ENCODE results near the gene PJA1. TPM values are rescaled to one million over a fixed set of nuclear protein-coding genes. Genes with fewer than 3 reads are reported as not detected.

PJA1 gene
- total RNA-seq (10 to 100 TPM; 20.7 to 28.7 TPM), polyA plus RNA-seq (ENCODE audit: insufficient read length in 6 of 6) (100 to 1,000 TPM in 2 of 6 donors, 10 to 100 TPM in 4; 89.0 to 111 (median 95.1) TPM)
- long read RNA-seq, donor 1, transcript PJA1-203 (1 exons, 2,692 nt), result major isoform, 72 of 116 reads
- long read RNA-seq, donor 1, transcript PJA1-202 (2 exons, 2,672 nt), result minor isoform, 32 of 116 reads
- long read RNA-seq, donor 1, transcript PJA1-201 (2 exons, 2,755 nt), result minor isoform, 7 of 116 reads
- long read RNA-seq, donor 1, partial matches to known transcripts, result 0 of 116 reads
- long read RNA-seq, donor 1, other reads (novel, unspliced or antisense), result 0 of 116 reads
- long read RNA-seq, donor 2, transcript PJA1-203 (1 exons, 2,692 nt), result major isoform, 40 of 69 reads
- long read RNA-seq, donor 2, transcript PJA1-202 (2 exons, 2,672 nt), result minor isoform, 22 of 69 reads
- long read RNA-seq, donor 2, partial matches to known transcripts, result 0 of 69 reads
- long read RNA-seq, donor 2, other reads (novel, unspliced or antisense), result 0 of 69 reads
- long read RNA-seq, donor 3, transcript PJA1-203 (1 exons, 2,692 nt), result minor isoform, 10 of 27 reads
- long read RNA-seq, donor 3, transcript PJA1-202 (2 exons, 2,672 nt), result major isoform, 13 of 27 reads
- long read RNA-seq, donor 3, partial matches to known transcripts, result 0 of 27 reads
- long read RNA-seq, donor 3, other reads (novel, unspliced or antisense), result 0 of 27 reads
- long read RNA-seq, donor 4, transcript PJA1-202 (2 exons, 2,672 nt), result major isoform, 6 of 9 reads
- long read RNA-seq, donor 4, partial matches to known transcripts, result 0 of 9 reads
- long read RNA-seq, donor 4, other reads (novel, unspliced or antisense), result 1 of 9 reads
- long read RNA-seq, donor 5, transcript PJA1-202 (2 exons, 2,672 nt), result minor isoform, 23 of 72 reads
- long read RNA-seq, donor 5, transcript PJA1-203 (1 exons, 2,692 nt), result major isoform, 44 of 72 reads
- long read RNA-seq, donor 5, partial matches to known transcripts, result 0 of 72 reads
- long read RNA-seq, donor 5, other reads (novel, unspliced or antisense), result 0 of 72 reads
- long read RNA-seq, donor 6, transcript PJA1-202 (2 exons, 2,672 nt), result major isoform, 30 of 60 reads
- long read RNA-seq, donor 6, transcript PJA1-203 (1 exons, 2,692 nt), result minor isoform, 23 of 60 reads
- long read RNA-seq, donor 6, transcript PJA1-206 (2 exons, 887 nt), result minor isoform, 5 of 60 reads
- long read RNA-seq, donor 6, partial matches to known transcripts, result 0 of 60 reads
- long read RNA-seq, donor 6, other reads (novel, unspliced or antisense), result 0 of 60 reads
- long read RNA-seq, donor 7, transcript PJA1-202 (2 exons, 2,672 nt), result minor isoform, 19 of 46 reads
- long read RNA-seq, donor 7, transcript PJA1-203 (1 exons, 2,692 nt), result major isoform, 22 of 46 reads
- long read RNA-seq, donor 7, partial matches to known transcripts, result 0 of 46 reads
- long read RNA-seq, donor 7, other reads (novel, unspliced or antisense), result 0 of 46 reads
- long read RNA-seq, donor 8, transcript PJA1-203 (1 exons, 2,692 nt), result major isoform, 35 of 62 reads
- long read RNA-seq, donor 8, transcript PJA1-202 (2 exons, 2,672 nt), result minor isoform, 22 of 62 reads
- long read RNA-seq, donor 8, partial matches to known transcripts, result 0 of 62 reads
- long read RNA-seq, donor 8, other reads (novel, unspliced or antisense), result 0 of 62 reads
- long read RNA-seq, donor 9, result 0 reads
- long read RNA-seq, donor 10, transcript PJA1-202 (2 exons, 2,672 nt), result major isoform, 8 of 9 reads
- long read RNA-seq, donor 10, partial matches to known transcripts, result 0 of 9 reads
- long read RNA-seq, donor 10, other reads (novel, unspliced or antisense), result 0 of 9 reads
- long read RNA-seq, donor 11, transcript PJA1-202 (2 exons, 2,672 nt), result minor isoform, 25 of 122 reads
- long read RNA-seq, donor 11, transcript PJA1-203 (1 exons, 2,692 nt), result major isoform, 86 of 122 reads
- long read RNA-seq, donor 11, transcript PJA1-206 (2 exons, 887 nt), result minor isoform, 7 of 122 reads
- long read RNA-seq, donor 11, partial matches to known transcripts, result 0 of 122 reads
- long read RNA-seq, donor 11, other reads (novel, unspliced or antisense), result 0 of 122 reads
- long read RNA-seq, donor 12, transcript PJA1-202 (2 exons, 2,672 nt), result minor isoform, 21 of 64 reads
- long read RNA-seq, donor 12, transcript PJA1-203 (1 exons, 2,692 nt), result major isoform, 38 of 64 reads
- long read RNA-seq, donor 12, partial matches to known transcripts, result 0 of 64 reads
- long read RNA-seq, donor 12, other reads (novel, unspliced or antisense), result 0 of 64 reads

DNA sequence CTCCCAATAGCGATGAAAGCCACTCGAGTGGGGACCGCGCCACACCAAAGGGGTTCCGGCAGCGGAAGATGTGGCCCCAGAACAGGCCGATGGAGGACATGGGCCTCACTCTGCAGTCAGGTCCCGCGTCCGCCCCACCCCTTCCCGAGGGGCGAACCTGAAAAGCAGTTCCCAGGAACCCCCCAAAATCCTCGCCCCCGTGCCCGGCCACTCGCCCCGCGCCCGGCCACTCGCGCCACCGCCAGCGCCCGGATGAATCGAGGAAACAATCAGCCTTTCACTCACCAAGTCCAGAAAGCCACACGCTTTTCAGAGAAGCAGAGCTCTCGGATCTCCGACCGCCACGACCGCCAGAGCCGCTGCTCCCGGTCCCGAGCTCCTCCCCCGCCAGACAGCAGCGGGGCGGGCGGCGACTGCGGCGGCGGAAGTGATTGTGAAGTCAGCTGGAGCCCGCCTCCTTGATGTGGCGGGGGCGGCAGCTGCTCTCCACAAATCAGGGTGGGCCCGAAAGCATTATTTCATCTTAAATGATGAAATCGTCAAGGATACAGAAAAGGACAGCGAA is at the start of gene PJA1:
PJA1 (minus strand) TSS at position 367 of the 565 bp plus-strand sequence. CDS start 2,380 bp downstream, outside the sequence.
- Histone ChIP-seq H3K4me3 (peak within 1 kb of the TSS; percentile 43 to 62), H3K27me3 (no peaks in the 10 kb centered on the region), H3K4me1 (no peaks in the 10 kb centered on the region), H3K9me3 (no peaks in the 10 kb centered on the region), H3K27ac (peak within 1 kb of the TSS; percentile 42 to 70), H3K36me3 (peaks cover 0 to 10% of the 10 kb centered on the region in 2 donors)
- intact Hi-C loops (cut with DNase I), result no loop called here
- ATAC-seq, result peak; percentile 95
- peak; percentile 49 to 89 (median 76) for DNase-seq
- TF ChIP-seq, protein P1, sequence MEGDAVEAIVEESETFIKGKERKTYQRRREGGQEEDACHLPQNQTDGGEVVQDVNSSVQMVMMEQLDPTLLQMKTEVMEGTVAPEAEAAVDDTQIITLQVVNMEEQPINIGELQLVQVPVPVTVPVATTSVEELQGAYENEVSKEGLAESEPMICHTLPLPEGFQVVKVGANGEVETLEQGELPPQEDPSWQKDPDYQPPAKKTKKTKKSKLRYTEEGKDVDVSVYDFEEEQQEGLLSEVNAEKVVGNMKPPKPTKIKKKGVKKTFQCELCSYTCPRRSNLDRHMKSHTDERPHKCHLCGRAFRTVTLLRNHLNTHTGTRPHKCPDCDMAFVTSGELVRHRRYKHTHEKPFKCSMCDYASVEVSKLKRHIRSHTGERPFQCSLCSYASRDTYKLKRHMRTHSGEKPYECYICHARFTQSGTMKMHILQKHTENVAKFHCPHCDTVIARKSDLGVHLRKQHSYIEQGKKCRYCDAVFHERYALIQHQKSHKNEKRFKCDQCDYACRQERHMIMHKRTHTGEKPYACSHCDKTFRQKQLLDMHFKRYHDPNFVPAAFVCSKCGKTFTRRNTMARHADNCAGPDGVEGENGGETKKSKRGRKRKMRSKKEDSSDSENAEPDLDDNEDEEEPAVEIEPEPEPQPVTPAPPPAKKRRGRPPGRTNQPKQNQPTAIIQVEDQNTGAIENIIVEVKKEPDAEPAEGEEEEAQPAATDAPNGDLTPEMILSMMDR (IDR thresholded peaks at IDR 0.05), result no peak

GRCh38 chrX:69214463-69214862 is 49.2 kb upstream of the PJA1 start:
- intact Hi-C loops (cut with DNase I), result loop anchor here in 1 of 2 donors (10.0 kb wide), 1 partner anchor 130 kb away; no protein-coding TSS in a partner anchor
- TF ChIP-seq, protein P1 (IDR thresholded peaks at IDR 0.05), result no peak
- no peaks in the 10 kb centered on the region for H3K36me3 ChIP-seq
- H3K27me3 ChIP-seq, result peaks cover 0 to 6% of the 10 kb centered on the region in 2 donors
- H3K27ac ChIP-seq, result no peak overlapping the region
- ATAC-seq, result no peak
- no peaks in the 10 kb centered on the region for H3K9me3 ChIP-seq
- no peaks in the 10 kb centered on the region for H3K4me1 ChIP-seq
- no peak overlapping the region for H3K4me3 ChIP-seq
- no peak for DNase-seq

- Histone ChIP-seq H3K27ac (no peak overlapping the region), H3K4me1 (no peaks in the 10 kb centered on the region), H3K27me3 (no peaks in the 10 kb centered on the region), H3K36me3 (no peaks in the 10 kb centered on the region), H3K4me3 (no peak overlapping the region), H3K9me3 (no peaks in the 10 kb centered on the region)
- no peak for ATAC-seq
- TF ChIP-seq, protein P1 (IDR thresholded peaks at IDR 0.05), result no peak
- DNase-seq, result no peak
- intact Hi-C loops (cut with DNase I), result loop anchor here in 1 of 2 donors (10.0 kb wide), 1 partner anchor 127 kb away; no protein-coding TSS in a partner anchor
Observed at GRCh38 chrX:69211701-69212100, 46.4 kb upstream of the PJA1 start.

All from left lung (tissue), 14 donors.